ENCODE results near the gene ADCY10. TPM values are rescaled to one million over a fixed set of nuclear protein-coding genes. Genes with fewer than 3 reads are reported as not detected.

The ADCY10 gene
- total RNA-seq, 6 experiments from 2014 or later, result 0.43 to 5.8 (median 1.5) TPM

GRCh38 chr1:167786502-167786901, 127.4 kb downstream of the ADCY10 start:
- Histone ChIP-seq H3K36me3 (peaks cover 0 to 17% (median 2%) of the 10 kb centered on the region in 4 donors), H3K9me3 (no peaks in the 10 kb centered on the region), H3K27ac (no peak overlapping the region), H3K4me1 (no peaks in the 10 kb centered on the region), H3K4me3 (no peak overlapping the region), H3K27me3 (no peaks in the 10 kb centered on the region)
- no peak for TF ChIP-seq POLR2A (IDR thresholded peaks at IDR 0.05)
- TF ChIP-seq CTCF (IDR thresholded peaks at IDR 0.05), result no peak
- intact Hi-C loops (cut with DNase I), result no loop called here
- ATAC-seq (no peak), DNase-seq (no peak)
- 95% methylated on average over 5 of the region's 5 CpGs for WGBS (ENCODE audit: insufficient coverage, low coverage, low lambda C conversion rate, missing lambda C conversion rate)

GRCh38 chr1:167784876-167785550, 128.9 kb downstream of the ADCY10 start:
- intact Hi-C loops (cut with DNase I), result no loop called here

GRCh38 chr1:167782946-167783345, 131.0 kb downstream of the ADCY10 start:
- H3K4me1 ChIP-seq, result no peaks in the 10 kb centered on the region
- WGBS (ENCODE audit: insufficient coverage, low coverage, low lambda C conversion rate, missing lambda C conversion rate), result 88% methylated on average over 1 of the region's 1 CpG
- TF ChIP-seq POLR2A (IDR thresholded peaks at IDR 0.05) (no peak), CTCF (IDR thresholded peaks at IDR 0.05) (no peak)

More at GRCh38 chr1:167784876-167785550, 128.9 kb downstream of the ADCY10 start:
- Histone ChIP-seq H3K36me3 (peaks cover 0 to 17% (median 2%) of the 10 kb centered on the region in 4 donors), H3K9me3 (no peaks in the 10 kb centered on the region), H3K4me1 (no peaks in the 10 kb centered on the region), H3K27ac (no peak overlapping the region), H3K4me3 (no peak overlapping the region), H3K27me3 (no peaks in the 10 kb centered on the region)
- DNase-seq (no peak), ATAC-seq (no peak)
- TF ChIP-seq CTCF (IDR thresholded peaks at IDR 0.05) (no peak), POLR2A (IDR thresholded peaks at IDR 0.05) (no peak)
- WGBS (ENCODE audit: insufficient coverage, low coverage, low lambda C conversion rate, missing lambda C conversion rate), result 95% methylated on average over 3 of the region's 3 CpGs

GRCh38 chr1:167781558-167781957, 132.4 kb downstream of the ADCY10 start:
- Histone ChIP-seq H3K27ac (no peak overlapping the region), H3K4me3 (no peak overlapping the region), H3K9me3 (no peaks in the 10 kb centered on the region), H3K4me1 (no peaks in the 10 kb centered on the region), H3K27me3 (no peaks in the 10 kb centered on the region), H3K36me3 (no peaks in the 10 kb centered on the region)
- DNase-seq, result no peak
- no peak for ATAC-seq
- WGBS (ENCODE audit: insufficient coverage, low coverage, low lambda C conversion rate, missing lambda C conversion rate), result 96% methylated on average over 2 of the region's 2 CpGs
- intact Hi-C loops (cut with DNase I), result no loop called here
- TF ChIP-seq CTCF (IDR thresholded peaks at IDR 0.05) (no peak), POLR2A (IDR thresholded peaks at IDR 0.05) (no peak)

More at GRCh38 chr1:167782946-167783345, 131.0 kb downstream of the ADCY10 start:
- H3K36me3 ChIP-seq, result peaks cover 0 to 5% (median 0%) of the 10 kb centered on the region in 4 donors
- ATAC-seq (no peak), DNase-seq (no peak)
- H3K27ac ChIP-seq, result no peak overlapping the region
- no peaks in the 10 kb centered on the region for H3K9me3 ChIP-seq
- no peak overlapping the region for H3K4me3 ChIP-seq
- no peaks in the 10 kb centered on the region for H3K27me3 ChIP-seq
- intact Hi-C loops (cut with DNase I), result no loop called here

All from right lobe of liver (tissue), 6 donors.